ENCODE results near the gene PHF11.
A peak's percentile ranks its signal among the peaks of the same experiment; 100 is the strongest.

The PHF11 gene

DNA sequence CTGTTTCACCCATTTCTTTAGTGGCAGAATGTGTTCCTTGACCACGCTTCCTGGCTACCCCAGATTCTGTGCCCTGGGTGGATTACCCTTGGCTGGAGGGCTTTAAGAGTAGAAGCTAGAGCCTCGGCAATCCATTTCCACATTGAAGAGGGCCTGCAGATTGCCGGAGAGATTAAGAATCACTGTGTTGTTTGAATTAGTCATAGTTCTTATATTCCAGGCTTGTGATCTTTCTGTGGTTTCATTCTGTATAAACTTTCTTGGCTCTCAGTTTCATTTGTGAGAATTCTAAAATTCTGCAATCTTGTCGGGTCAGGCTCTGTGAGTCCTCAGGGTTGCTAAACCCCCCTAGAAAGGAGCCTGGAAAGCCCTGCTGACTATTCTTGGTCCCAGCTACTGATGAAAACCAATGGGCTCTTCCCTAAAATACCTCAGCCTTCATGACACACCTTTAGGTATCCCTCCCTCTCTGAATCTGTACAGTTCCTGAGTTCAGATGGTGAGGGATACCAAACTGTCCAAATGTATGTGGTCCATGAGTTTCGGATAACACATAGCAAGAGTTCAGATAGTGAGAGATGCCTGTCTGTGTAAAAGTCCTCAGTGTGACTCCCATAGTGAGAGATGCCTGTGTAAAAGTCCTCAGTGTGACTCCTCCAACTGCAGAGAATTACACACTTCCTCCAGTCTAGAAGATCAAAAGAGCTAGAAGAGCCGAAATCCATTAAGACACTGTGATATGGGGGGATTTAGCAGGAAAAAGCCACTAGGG is 4.3 kb downstream of the PHF11 start:
- peak; percentile 14 for DNase-seq

DNA sequence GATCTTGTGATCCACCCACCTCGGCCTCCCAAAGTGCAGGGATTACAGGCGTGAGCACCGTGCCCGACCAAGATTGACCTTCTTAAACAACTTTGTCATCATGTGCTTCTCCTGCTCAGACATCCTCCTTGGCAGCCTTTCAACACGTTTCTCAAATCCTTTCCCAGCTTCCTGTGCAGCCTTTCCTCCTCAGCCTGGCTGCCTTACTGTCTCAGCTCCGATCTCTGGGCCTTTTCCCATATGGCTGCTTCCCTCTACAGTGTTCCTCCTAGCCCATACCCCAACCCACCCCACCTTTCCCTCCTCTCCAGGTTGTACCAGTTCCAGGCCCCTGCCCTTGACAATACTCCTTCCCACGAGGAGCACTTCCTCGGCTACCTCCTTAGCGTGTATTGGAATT is 7.2 kb downstream of the PHF11 start:
- DNase-seq, result no peak

GRCh38 chr13:49503951-49504350 is 8.2 kb downstream of the PHF11 start:
- DNase-seq, result no peak

- DNase-seq, result no peak
These were observed 16.8 kb downstream of the PHF11 start for GRCh38 chr13:49512578-49512977.

GRCh38 chr13:49516467-49516866 is 20.7 kb downstream of the PHF11 start:
- no peak for DNase-seq

GRCh38 chr13:49517461-49517860 is 21.7 kb downstream of the PHF11 start:
- DNase-seq, result no peak

- no peak for DNase-seq
These were observed 25.5 kb downstream of the PHF11 start for GRCh38 chr13:49521224-49521623.

DNA sequence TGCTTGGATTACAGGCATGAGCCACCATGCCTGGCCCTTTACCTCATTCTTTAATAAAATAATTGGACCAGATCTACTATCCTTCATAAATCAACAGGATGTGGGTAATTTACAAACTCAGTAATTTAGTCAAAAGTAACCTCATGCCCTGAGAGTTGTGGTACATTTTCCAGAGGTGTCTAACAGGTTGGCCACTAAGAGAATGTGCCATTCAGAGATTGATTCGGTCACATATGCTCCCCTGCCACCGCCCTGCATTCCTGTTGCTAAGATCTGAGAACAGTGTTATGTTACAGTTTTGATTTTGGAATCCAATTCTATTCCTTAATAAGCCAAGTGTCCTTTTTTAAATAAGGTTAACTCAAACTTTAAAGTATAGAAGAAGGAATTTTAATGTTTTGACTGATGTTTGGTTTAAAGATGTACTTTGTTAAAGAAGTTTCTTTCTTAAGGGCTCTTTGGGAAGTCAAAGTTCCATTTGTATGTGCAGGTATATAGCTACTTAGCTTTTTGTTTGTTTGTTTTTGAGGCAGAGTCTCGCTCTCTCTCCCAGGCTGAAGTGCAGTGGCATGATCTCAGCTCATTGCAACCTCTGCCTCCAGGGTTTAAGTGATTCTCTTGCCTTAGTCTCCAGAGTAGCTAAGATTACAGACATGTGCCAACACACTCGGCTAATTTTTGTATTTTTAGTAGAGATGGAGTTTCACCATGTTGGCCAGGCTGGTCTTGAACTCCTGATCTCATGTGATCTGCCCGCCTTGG is 29.2 kb downstream of the PHF11 start:
- no peak for DNase-seq

- no peak for DNase-seq
These were observed 31.4 kb downstream of the PHF11 start for GRCh38 chr13:49527123-49527522.

- no peak for DNase-seq
These were observed 32.4 kb downstream of the PHF11 start for GRCh38 chr13:49528161-49528560.

DNA sequence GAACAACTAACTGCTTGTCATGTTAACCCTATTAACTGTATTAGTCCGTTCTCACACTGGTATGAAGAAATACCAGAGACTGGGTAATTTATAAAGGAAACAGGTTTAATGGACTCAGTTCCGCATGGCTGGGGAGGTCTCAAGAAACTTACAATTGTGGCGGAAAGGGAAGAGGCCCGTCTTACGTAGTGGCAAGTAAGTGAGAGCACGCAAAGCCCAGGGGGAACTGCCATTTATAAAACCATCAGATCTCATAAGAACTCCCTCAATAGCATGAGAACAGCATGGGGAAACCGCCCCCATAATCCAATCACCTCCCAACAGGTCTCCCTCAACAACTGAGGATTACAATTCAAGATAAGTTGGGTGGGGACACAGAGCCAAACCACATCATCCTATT is 34.7 kb downstream of the PHF11 start:
- DNase-seq, result peak; percentile 6

- DNase-seq, result no peak
These were observed 36.8 kb downstream of the PHF11 start for GRCh38 chr13:49532593-49532992.

GRCh38 chr13:49533011-49533410 is 37.3 kb downstream of the PHF11 start:
- DNase-seq, result no peak

- no peak for DNase-seq
These were observed 38.0 kb downstream of the PHF11 start for GRCh38 chr13:49533591-49534269.

- DNase-seq, result no peak
These were observed 40.6 kb downstream of the PHF11 start for GRCh38 chr13:49536144-49536873.

- no peak for DNase-seq
These were observed 42.7 kb downstream of the PHF11 start for GRCh38 chr13:49538404-49538803.

DNA sequence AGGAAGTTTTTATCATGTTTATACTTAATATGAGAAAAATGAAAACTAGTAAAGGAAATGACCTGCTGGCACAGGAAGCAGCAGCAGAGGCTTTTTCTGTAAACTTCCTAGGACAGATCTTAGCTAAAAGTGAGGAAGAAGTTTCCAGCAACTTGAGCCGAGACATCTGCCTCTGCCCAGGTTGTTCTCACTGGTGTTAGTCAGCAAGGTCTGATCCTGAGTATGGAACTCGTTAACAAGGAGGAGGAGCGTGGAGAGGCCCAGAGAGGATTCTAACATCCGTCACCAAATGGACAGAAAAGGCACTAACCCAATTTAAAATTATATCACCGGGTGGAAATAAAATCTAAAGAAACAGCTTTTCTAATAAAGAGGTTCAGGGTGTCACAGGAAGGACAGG is 43.6 kb downstream of the PHF11 start:
- DNase-seq, result no peak

- DNase-seq, result no peak
These were observed 44.0 kb downstream of the PHF11 start for GRCh38 chr13:49539746-49540145.

DNA sequence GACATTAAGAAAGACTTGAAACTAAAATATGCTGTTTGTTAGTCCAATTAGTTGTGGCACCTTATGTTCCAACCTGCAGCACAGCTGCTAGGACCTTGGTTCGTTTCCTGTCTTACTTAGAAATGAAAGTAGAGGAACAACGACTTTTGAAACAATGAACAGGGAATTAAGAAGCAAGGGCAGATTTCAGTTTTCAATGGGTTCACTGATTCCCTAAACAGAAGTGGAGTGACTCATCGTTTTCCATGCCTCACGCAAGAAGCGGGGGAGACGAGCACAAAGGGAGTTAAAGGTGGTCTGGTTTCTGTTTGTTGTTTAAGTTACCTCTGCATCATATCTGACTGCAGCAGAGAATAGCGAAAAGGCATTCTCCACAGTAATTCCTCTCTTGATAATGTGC is 44.8 kb downstream of the PHF11 start:
- DNase-seq, result peak; percentile 9

- no peak for DNase-seq
These were observed 47.9 kb downstream of the PHF11 start for GRCh38 chr13:49543656-49544055.

DNA sequence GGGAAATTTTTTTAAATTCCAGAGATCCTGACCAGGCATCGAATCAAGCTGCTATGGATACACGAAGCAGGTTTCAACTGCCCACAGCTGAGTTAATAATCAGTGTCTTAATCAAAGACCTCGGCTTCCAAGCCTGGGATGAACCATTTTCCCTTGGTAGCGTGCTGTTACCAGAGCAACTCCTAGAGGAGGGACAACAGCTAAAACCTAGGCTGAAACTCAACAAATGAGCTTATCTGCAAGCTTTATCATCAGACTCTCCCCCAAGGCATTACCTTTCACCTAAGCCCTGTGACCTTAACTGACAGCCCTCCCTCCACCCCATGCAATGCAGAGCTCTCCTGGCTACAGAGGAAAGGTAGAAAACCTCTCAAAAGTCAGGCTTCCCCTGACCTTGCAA is 49.9 kb downstream of the PHF11 start:
- DNase-seq, result no peak

GRCh38 chr13:49546561-49546960 is 50.8 kb downstream of the PHF11 start:
- DNase-seq, result no peak

- DNase-seq, result no peak
These were observed 53.5 kb downstream of the PHF11 start for GRCh38 chr13:49549289-49549688.

Measured in CD4-positive, alpha-beta T cell treated with Interleukin-17A for 1 hour (primary cell).